ENCODE results near the gene MACF1.

GRCh38 chr1:39174390-39175081 is 30.0 kb upstream of the MACF1 start:
- no peak for TF ChIP-seq EZH2 (IDR thresholded peaks at IDR 0.05; ENCODE audit: low read depth)
- no peak for TF ChIP-seq CTCF (conservative IDR thresholded peaks at IDR 0.05)

Measured in PC-9 (cell line).